Stomach smooth muscle (tissue), 2 donors: ENCODE data around the gene SLC9A7.
A peak's percentile ranks its signal among the peaks of the same experiment; 100 is the strongest.

ENCODE experiments used
- H3K27ac ChIP-seq: one replicate; pipeline ENCODE4 v1.7.0; 2013; ENCODE audit warnings: mild to moderate bottlenecking, low read length, inconsistent platforms
- H3K27me3 ChIP-seq, 2 donors: one replicate each; pipeline ENCODE4 v1.7.0; 2013; ENCODE audit warnings: low read length in 2 of 2; ENCODE audit not compliant: insufficient read depth in 2 of 2, control insufficient read depth in 1 of 2
- H3K36me3 ChIP-seq, 2 donors: one replicate each; pipeline ENCODE4 v1.7.0; 2013; ENCODE audit warnings: low read length in 2 of 2; ENCODE audit not compliant: control insufficient read depth in 2 of 2, insufficient read depth in 2 of 2
- H3K4me1 ChIP-seq: one replicate; pipeline ENCODE4 v1.7.0; 2013; ENCODE audit warnings: low read length; ENCODE audit not compliant: control insufficient read depth, insufficient read depth
- H3K4me3 ChIP-seq, 2 donors: one replicate each; pipeline ENCODE4 v1.7.0; 2013; ENCODE audit warnings: low read length in 2 of 2
- H3K9ac ChIP-seq, 2 donors: one replicate each; pipeline ENCODE4 v1.7.0; 2013; ENCODE audit warnings: low read length in 2 of 2, mild to moderate bottlenecking in 1 of 2
- H3K9me3 ChIP-seq, 2 donors: one replicate each; pipeline ENCODE4 v1.7.0; 2013; ENCODE audit warnings: low read length in 2 of 2; ENCODE audit not compliant: control insufficient read depth in 2 of 2
- donor health status: healthy.
- donor health status: Pancreatic carcinoma.

Gene SLC9A7

GRCh38 chrX:46573892-46574773, 184.8 kb downstream of the SLC9A7 start:
- Histone ChIP-seq H3K4me1 (peaks cover 16% of the 10 kb centered on the region), H3K27ac (no peak overlapping the region)

GRCh38 chrX:46573331-46573891, 185.5 kb downstream of the SLC9A7 start, which contains the start of gene CHST7:
Gene CHST7 (plus strand): TSS chrX:46573765. CDS start chrX:46573932, 167 bp downstream.
- H3K27ac ChIP-seq = peak within 1 kb of the TSS; percentile 24
- H3K36me3 ChIP-seq = no peaks in the 10 kb centered on the region
- no peaks in the 10 kb centered on the region for H3K9me3 ChIP-seq
- H3K9ac ChIP-seq = peak within 1 kb of the TSS in 1 of 2 donors; percentile 33
- H3K4me3 ChIP-seq = peak within 1 kb of the TSS; percentile 49 to 75
- H3K4me1 ChIP-seq = peaks cover 16% of the 10 kb centered on the region
- H3K27me3 ChIP-seq = peaks cover 8 to 14% of the 10 kb centered on the region in 2 donors

More at GRCh38 chrX:46573892-46574773, 184.8 kb downstream of the SLC9A7 start:
- Histone ChIP-seq H3K9me3 (no peaks in the 10 kb centered on the region), H3K36me3 (no peaks in the 10 kb centered on the region), H3K9ac (peak overlapping the region in 1 of 2 donors; percentile 33), H3K27me3 (peaks cover 8 to 16% of the 10 kb centered on the region in 2 donors), H3K4me3 (peak overlapping the region; percentile 49 to 75)

GRCh38 chrX:46572340-46572936, 186.5 kb downstream of the SLC9A7 start:
- no peak overlapping the region for H3K27ac ChIP-seq
- H3K36me3 ChIP-seq = no peaks in the 10 kb centered on the region

GRCh38 chrX:46571423-46572339, 187.2 kb downstream of the SLC9A7 start:
- Histone ChIP-seq H3K4me3 (no peak overlapping the region), H3K9me3 (no peaks in the 10 kb centered on the region), H3K27me3 (peaks cover 8 to 10% of the 10 kb centered on the region in 2 donors)

More at GRCh38 chrX:46572340-46572936, 186.5 kb downstream of the SLC9A7 start:
- Histone ChIP-seq H3K27me3 (peaks cover 8 to 13% of the 10 kb centered on the region in 2 donors), H3K9ac (no peak overlapping the region), H3K9me3 (no peaks in the 10 kb centered on the region), H3K4me1 (peaks cover 16% of the 10 kb centered on the region), H3K4me3 (no peak overlapping the region)

GRCh38 chrX:46569621-46570020, 189.3 kb downstream of the SLC9A7 start:
- Histone ChIP-seq H3K36me3 (no peaks in the 10 kb centered on the region), H3K9me3 (no peaks in the 10 kb centered on the region), H3K27me3 (peaks cover 0 to 5% of the 10 kb centered on the region in 2 donors), H3K4me1 (peaks cover 7% of the 10 kb centered on the region), H3K27ac (no peak overlapping the region), H3K4me3 (no peak overlapping the region), H3K9ac (no peak overlapping the region)

More at GRCh38 chrX:46571423-46572339, 187.2 kb downstream of the SLC9A7 start:
- H3K9ac ChIP-seq = no peak overlapping the region
- no peak overlapping the region for H3K27ac ChIP-seq
- H3K36me3 ChIP-seq = no peaks in the 10 kb centered on the region
- H3K4me1 ChIP-seq = peaks cover 16% of the 10 kb centered on the region

GRCh38 chrX:46567388-46567787, 191.5 kb downstream of the SLC9A7 start:
- no peak overlapping the region for H3K27ac ChIP-seq
- no peak overlapping the region for H3K9ac ChIP-seq
- no peaks in the 10 kb centered on the region for H3K9me3 ChIP-seq
- no peaks in the 10 kb centered on the region for H3K4me1 ChIP-seq
- no peak overlapping the region for H3K4me3 ChIP-seq
- no peaks in the 10 kb centered on the region for H3K36me3 ChIP-seq
- peaks cover 0 to 5% of the 10 kb centered on the region in 2 donors for H3K27me3 ChIP-seq

- Histone ChIP-seq H3K4me1 (no peaks in the 10 kb centered on the region), H3K4me3 (no peak overlapping the region), H3K36me3 (no peaks in the 10 kb centered on the region), H3K9me3 (no peaks in the 10 kb centered on the region), H3K27ac (no peak overlapping the region), H3K27me3 (no peaks in the 10 kb centered on the region), H3K9ac (no peak overlapping the region)
These were observed 196.9 kb downstream of the SLC9A7 start for GRCh38 chrX:46561824-46562657.

GRCh38 chrX:46559062-46559461, 199.9 kb downstream of the SLC9A7 start:
- no peak overlapping the region for H3K9ac ChIP-seq
- no peaks in the 10 kb centered on the region for H3K9me3 ChIP-seq
- no peak overlapping the region for H3K4me3 ChIP-seq
- no peaks in the 10 kb centered on the region for H3K36me3 ChIP-seq
- H3K4me1 ChIP-seq = no peaks in the 10 kb centered on the region
- H3K27me3 ChIP-seq = no peaks in the 10 kb centered on the region
- H3K27ac ChIP-seq = no peak overlapping the region

GRCh38 chrX:46554942-46555341, 204.0 kb downstream of the SLC9A7 start:
- no peak overlapping the region for H3K9ac ChIP-seq
- no peaks in the 10 kb centered on the region for H3K36me3 ChIP-seq
- no peaks in the 10 kb centered on the region for H3K9me3 ChIP-seq
- H3K4me1 ChIP-seq = no peaks in the 10 kb centered on the region
- no peak overlapping the region for H3K4me3 ChIP-seq
- H3K27me3 ChIP-seq = no peaks in the 10 kb centered on the region
- no peak overlapping the region for H3K27ac ChIP-seq
